Epithelial cell of esophagus (primary cell): ENCODE results near the gene ITGA7.

Source experiments
- DNase-seq: peaks from one replicate; pipeline ENCODE4 v3.0.0; 2010; ENCODE audit warnings: low read depth
- H3K4me3 ChIP-seq: 2 replicates; pipeline ENCODE4 v1.5.1; 2011; ENCODE audit warnings: mild to moderate bottlenecking, low read length, control low read depth
- CTCF ChIP-seq: IDR thresholded peaks from 2 replicates; pipeline ENCODE4 v1.5.1; 2011; ENCODE audit warnings: low read depth, mild to moderate bottlenecking, low read length, control low read depth, inconsistent platforms; ENCODE audit not compliant: insufficient read depth; ENCODE audit errors: missing control alignments

The ITGA7 gene

GRCh38 chr12:55703901-55704761 lies 3.6 kb downstream of the ITGA7 start:
- no peak overlapping the region for H3K4me3 ChIP-seq
- no peak for DNase-seq
- no peak for TF ChIP-seq CTCF

DNA sequence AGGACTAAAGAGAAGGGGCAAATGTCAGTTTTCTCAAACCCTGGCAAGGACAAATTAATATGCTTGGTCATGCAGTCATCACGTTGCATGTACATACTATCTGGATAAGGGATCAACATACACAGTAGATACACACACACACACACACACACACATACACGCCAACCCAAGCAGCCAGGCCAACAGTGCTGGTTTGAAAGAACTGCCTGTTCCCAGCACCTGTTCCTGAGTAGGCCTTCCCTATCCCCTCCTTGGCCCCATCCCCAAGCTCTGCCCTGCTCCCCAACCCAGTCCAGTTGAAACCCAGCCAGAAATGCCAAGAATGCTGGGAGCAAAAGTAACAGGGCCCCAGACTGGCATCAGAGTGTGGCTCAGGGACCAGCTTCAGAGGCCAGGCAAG lies 4.4 kb downstream of the ITGA7 start:
- no peak for TF ChIP-seq CTCF
- H3K4me3 ChIP-seq = no peak overlapping the region
- no peak for DNase-seq

DNA sequence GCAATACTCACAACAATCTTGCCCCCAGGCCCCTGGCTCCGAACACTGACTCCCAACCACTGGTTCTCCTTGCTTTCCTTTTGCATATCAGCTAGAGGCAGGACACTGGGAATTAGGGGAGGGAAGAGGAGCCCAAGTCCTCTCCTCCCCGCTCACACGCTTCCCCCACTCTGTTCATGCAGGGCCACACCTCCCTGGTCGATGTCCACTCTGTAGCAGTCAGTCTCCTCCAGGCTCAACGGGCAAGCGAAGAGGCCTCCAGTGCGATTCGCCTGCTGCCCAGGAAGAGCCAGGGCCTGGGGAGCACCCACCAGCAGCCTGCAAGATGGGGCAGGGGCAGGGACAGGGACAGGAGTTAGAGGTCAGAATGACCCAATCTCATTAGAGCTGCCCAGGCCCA lies 4.8 kb downstream of the ITGA7 start:
- no peak for TF ChIP-seq CTCF
- no peak for DNase-seq
- no peak overlapping the region for H3K4me3 ChIP-seq

- TF ChIP-seq CTCF = no peak
- peak; percentile 42 for DNase-seq
- no peak overlapping the region for H3K4me3 ChIP-seq
Measured at GRCh38 chr12:55700255-55701018, 7.3 kb downstream of the ITGA7 start.

GRCh38 chr12:55699471-55700055 lies 8.1 kb downstream of the ITGA7 start:
- no peak overlapping the region for H3K4me3 ChIP-seq
- no peak for DNase-seq
- no peak for TF ChIP-seq CTCF

- no peak for DNase-seq
- no peak overlapping the region for H3K4me3 ChIP-seq
- no peak for TF ChIP-seq CTCF
Measured at GRCh38 chr12:55698965-55699364, 8.7 kb downstream of the ITGA7 start.
